Adrenal gland (tissue), 12 donors: Measurements from ENCODE around the gene FAM193B. TPM values are rescaled to one million over a fixed set of nuclear protein-coding genes. Genes with fewer than 3 reads are reported as not detected.

Source experiments
- DNase-seq, 7 donors: peaks; one replicate each; pipeline ENCODE4 v3.0.0-alpha.2; 2019 to 2020
- H3K27ac ChIP-seq, 5 donors: fragments of 200-600 bp; sonication (generic) in 4 of 5; 1 replicate in 3 of 5; 2 replicates in 2 of 5; pipeline versions ENCODE4 v1.5.1 to v1.8.0; 2016 to 2020; ENCODE audit warnings: mild to moderate bottlenecking in 1 of 5
- H3K27me3 ChIP-seq: fragments of 200-600 bp; 2 replicates; pipeline ENCODE4 v1.8.0; 2021
- H3K36me3 ChIP-seq, 2 donors: fragments of 200-600 bp; replicated peaks in 1 of 2; 1 replicate in 1 of 2; 2 replicates in 1 of 2; pipeline versions ENCODE4 v1.5.1 to v1.8.0; 2018 to 2022
- H3K4me1 ChIP-seq, 2 donors: fragments of 200-600 bp; replicated peaks in 1 of 2; 1 replicate in 1 of 2; 2 replicates in 1 of 2; pipeline versions ENCODE4 v1.5.1 to v1.8.0; 2018 to 2021
- H3K4me3 ChIP-seq, 4 donors: fragments of 200-600 bp; sonication (generic) in 3 of 4; one replicate each; pipeline ENCODE4 v1.5.1; 2016 to 2018
- H3K9me3 ChIP-seq, 3 donors: fragments of 200-600 bp; sonication (generic) in 1 of 3; replicated peaks in 1 of 3; 1 replicate in 2 of 3; 2 replicates in 1 of 3; pipeline versions ENCODE4 v1.5.1 to v1.8.0; 2016 to 2021
- POLR2A ChIP-seq, 2 donors: fragments of 450-650 bp; IDR thresholded peaks; one replicate each; pipeline ENCODE4 v1.6.1; 2017; ENCODE audit warnings: antibody characterized with exemption in 2 of 2, mild to moderate bottlenecking in 2 of 2, moderate library complexity in 1 of 2
- WGBS, 4 donors: extraction: QIAGEN DNeasy Blood & Tissue Kit in 2 of 4; methylation state at CpG; one replicate each; pipeline versions ENCODE4 v1.1.5 to v1.1.7; 2013 to 2017; 5-methylcytosine and 5-hydroxymethylcytosine counted together
- intact Hi-C, 2 donors: fragments of 100-400 bp; cut with DNase I; formaldehyde crosslinking; loops; one replicate each; pipeline versions ENCODE4 v1.14.1 to v1.15.0; 2022 to 2023
- polyA plus RNA-seq, 3 donors: library from polyadenylated mRNA; stranded (reverse); fragments of 200-250 nt in 2 of 3; fragments of 350-450 nt in 1 of 3; fragmentation: Illumina TruSeq in 1 of 3; extraction: RNeasy Lipid Tissue Mini Kit (QIAGEN cat#74804) in 1 of 3; gene quantifications; one replicate each; pipeline ENCODE4 v1.2.3, GENCODE V29; 2013 to 2014
- total RNA-seq, 9 donors: library from RNA; depleted of rRNA in 4 of 9; stranded (reverse); fragments of >200 nt in 4 of 9; fragments of 120-200 nt in 1 of 9; fragmentation: NEBNext Ultra II Directional in 1 of 9; extraction: Animal tissue kit (Norgen Biotek cat#: 25700) in 1 of 9; gene quantifications; one replicate each; pipeline versions ENCODE4 v1.1.0 to v1.2.4, GENCODE V29; 2013 to 2023
- TF ChIP-seq, protein P1 (sequence below), 6 experiments: fragments of 450-650 bp in 4 of 6; fragments of 200-600 bp in 2 of 6; sonication (generic) in 1 of 6; IDR thresholded peaks; 1 replicate in 5 of 6; 2 replicates in 1 of 6; pipeline versions ENCODE4 v1.5.1 to v1.8.0; 2016 to 2021; ENCODE audit warnings: antibody characterized with exemption in 6 of 6, mild to moderate bottlenecking in 2 of 6, moderate library complexity in 1 of 6
- donor health status: healthy with polysubstance abuse.
- donor health status: Bipolar disorder and iron deficiency.
- donor health status: DM: yes; HTN: yes; CAD: no.
- donor health status: DM: no; HTN: no; CAD: no.
- donor health status: DM: no; HTN: no; CAD: no.
- donor health status: DM: yes; HTN: yes; CAD: no.

Gene FAM193B
- total and polyA plus RNA-seq, 12 donors = 18.4 to 851 (median 44.0) TPM

- intact Hi-C loops = no loop called here
- H3K4me3 ChIP-seq = peak overlapping the region in 2 of 4 donors; percentile 43 to 80
- H3K4me1 ChIP-seq = peaks cover 7 to 12% of the 10 kb centered on the region in 2 donors
- H3K27me3 ChIP-seq = peaks cover 10% of the 10 kb centered on the region
- no peaks in the 10 kb centered on the region for H3K36me3 ChIP-seq
- WGBS, 4 donors = 2 to 8% (median 5%) methylated on average over 4 to 86 of the region's 93 CpGs; no CpG with 5 or more reads in 1 of the 4 donors
- peak overlapping the region in 2 of 5 donors; percentile 44 to 75 for H3K27ac ChIP-seq
- no peak for DNase-seq
- no peaks in the 10 kb centered on the region for H3K9me3 ChIP-seq
- TF ChIP-seq POLR2A (IDR thresholded peaks at IDR 0.05) = peak in 1 of 2 donors; percentile 13
- TF ChIP-seq, protein P1, sequence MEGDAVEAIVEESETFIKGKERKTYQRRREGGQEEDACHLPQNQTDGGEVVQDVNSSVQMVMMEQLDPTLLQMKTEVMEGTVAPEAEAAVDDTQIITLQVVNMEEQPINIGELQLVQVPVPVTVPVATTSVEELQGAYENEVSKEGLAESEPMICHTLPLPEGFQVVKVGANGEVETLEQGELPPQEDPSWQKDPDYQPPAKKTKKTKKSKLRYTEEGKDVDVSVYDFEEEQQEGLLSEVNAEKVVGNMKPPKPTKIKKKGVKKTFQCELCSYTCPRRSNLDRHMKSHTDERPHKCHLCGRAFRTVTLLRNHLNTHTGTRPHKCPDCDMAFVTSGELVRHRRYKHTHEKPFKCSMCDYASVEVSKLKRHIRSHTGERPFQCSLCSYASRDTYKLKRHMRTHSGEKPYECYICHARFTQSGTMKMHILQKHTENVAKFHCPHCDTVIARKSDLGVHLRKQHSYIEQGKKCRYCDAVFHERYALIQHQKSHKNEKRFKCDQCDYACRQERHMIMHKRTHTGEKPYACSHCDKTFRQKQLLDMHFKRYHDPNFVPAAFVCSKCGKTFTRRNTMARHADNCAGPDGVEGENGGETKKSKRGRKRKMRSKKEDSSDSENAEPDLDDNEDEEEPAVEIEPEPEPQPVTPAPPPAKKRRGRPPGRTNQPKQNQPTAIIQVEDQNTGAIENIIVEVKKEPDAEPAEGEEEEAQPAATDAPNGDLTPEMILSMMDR (IDR thresholded peaks at IDR 0.05) = no peak
Observed at GRCh38 chr5:177472460-177473442, 81.6 kb downstream of the FAM193B start.

- TF ChIP-seq, protein P1 (IDR thresholded peaks at IDR 0.05) = no peak
- no peak for TF ChIP-seq POLR2A (IDR thresholded peaks at IDR 0.05)
- peak overlapping the region in 1 of 4 donors; percentile 80 for H3K4me3 ChIP-seq
- H3K27ac ChIP-seq = no peak overlapping the region
- H3K9me3 ChIP-seq = no peaks in the 10 kb centered on the region
- H3K27me3 ChIP-seq = peaks cover 10% of the 10 kb centered on the region
- 70 to 85% (median 74%) methylated on average over 3 to 14 of the region's 14 CpGs for WGBS, 4 donors
- H3K4me1 ChIP-seq = peaks cover 7 to 12% of the 10 kb centered on the region in 2 donors
- no peak for DNase-seq
- peaks cover 0 to 6% of the 10 kb centered on the region in 2 donors for H3K36me3 ChIP-seq
- intact Hi-C loops = no loop called here
Observed at GRCh38 chr5:177471610-177472356, 82.6 kb downstream of the FAM193B start.

DNA sequence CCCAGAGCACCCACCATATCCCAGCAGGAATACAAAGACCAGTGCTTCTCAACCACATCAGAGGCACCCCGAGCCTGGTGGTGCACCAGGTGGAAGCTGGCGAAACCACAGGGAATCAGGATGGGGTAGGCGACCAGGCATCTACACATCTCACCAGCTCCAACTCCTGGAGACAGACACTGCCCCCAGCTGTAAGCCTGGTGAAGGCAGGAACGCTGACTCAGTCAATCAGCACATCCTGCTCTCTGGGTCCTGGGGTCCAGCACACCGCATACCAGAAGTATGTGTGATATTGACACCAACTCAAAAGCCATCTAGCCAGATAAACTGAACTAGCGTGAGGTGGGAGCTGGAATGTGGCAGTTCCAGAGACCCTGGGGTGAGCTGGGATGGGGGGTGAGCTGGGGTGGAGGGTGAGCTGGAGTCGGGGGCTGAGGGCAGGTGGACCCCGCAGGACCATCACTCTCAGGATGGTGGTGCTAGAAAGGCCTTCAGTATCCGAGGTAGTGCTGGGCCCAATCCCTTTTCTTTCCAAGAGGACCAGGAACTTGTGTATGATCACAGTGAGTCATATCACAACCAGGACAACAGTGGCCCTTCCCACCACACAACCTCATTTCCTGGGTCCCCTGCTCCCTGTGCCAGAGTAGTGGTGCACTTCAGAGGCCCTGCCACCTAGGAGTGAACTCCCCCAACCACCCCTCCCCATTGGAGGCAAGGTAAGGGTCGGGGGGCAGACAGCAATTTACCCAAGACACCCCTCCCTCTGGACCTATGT, 83.4 kb downstream of the FAM193B start:
- Histone ChIP-seq H3K27me3 (peaks cover 10% of the 10 kb centered on the region), H3K4me1 (peaks cover 7 to 12% of the 10 kb centered on the region in 2 donors), H3K36me3 (peaks cover 0 to 14% of the 10 kb centered on the region in 2 donors), H3K9me3 (no peaks in the 10 kb centered on the region), H3K4me3 (no peak overlapping the region), H3K27ac (no peak overlapping the region)
- TF ChIP-seq, protein P1 (IDR thresholded peaks at IDR 0.05) = no peak
- no peak for TF ChIP-seq POLR2A (IDR thresholded peaks at IDR 0.05)
- DNase-seq = no peak
- 81 to 90% (median 85%) methylated on average over 4 to 10 of the region's 10 CpGs for WGBS, 4 donors
- intact Hi-C loops = no loop called here

Other genes with a start within 250 kb of the FAM193B start
- gene MXD3, start 242.7 kb downstream of the FAM193B start, total RNA-seq = 10 to 100 TPM in 1 of 9 donors, 1 to 10 TPM in 7, under 1 TPM in 1; 0.85 to 18.1 (median 3.5) TPM
- gene MXD3, start 242.7 kb downstream of the FAM193B start, polyA plus RNA-seq = 10 to 100 TPM in 2 of 3 donors, under 1 TPM in 1; 0.16 to 42.6 (median 26.2) TPM
- gene LMAN2, start 202.9 kb downstream of the FAM193B start, total RNA-seq = 100 to 1,000 TPM; 109 to 398 (median 160) TPM
- gene LMAN2, start 202.9 kb downstream of the FAM193B start, polyA plus RNA-seq = 100 to 1,000 TPM in 1 of 3 donors, 10 to 100 TPM in 2; 85.7 to 147 (median 97.4) TPM
- 10 to 100 TPM in 6 of 9 donors, 1 to 10 TPM in 3; 4.4 to 36.3 (median 14.7) TPM for gene RGS14, start 196.6 kb downstream of the FAM193B start, total RNA-seq
- gene RGS14, start 196.6 kb downstream of the FAM193B start, polyA plus RNA-seq = 10 to 100 TPM in 2 of 3 donors, 1 to 10 TPM in 1; 2.3 to 19.8 (median 18.5) TPM
- gene SLC34A1, start 170.1 kb downstream of the FAM193B start, total RNA-seq = not detected
- not detected for gene SLC34A1, start 170.1 kb downstream of the FAM193B start, polyA plus RNA-seq
- not detected for gene PFN3, start 153.9 kb downstream of the FAM193B start, total RNA-seq
- gene PFN3, start 153.9 kb downstream of the FAM193B start, polyA plus RNA-seq = not detected
- gene F12, start 145.0 kb downstream of the FAM193B start, total RNA-seq = under 1 TPM in 7 of 9 donors, not detected in 2; 0.11 to 0.69 (median 0.20) TPM
- under 1 TPM in 2 of 3 donors, not detected in 1; 0.47 to 0.80 TPM for gene F12, start 145.0 kb downstream of the FAM193B start, polyA plus RNA-seq
- 10 to 100 TPM; 16.2 to 31.9 (median 22.3) TPM for gene GRK6, start 127.9 kb downstream of the FAM193B start, total RNA-seq
- 10 to 100 TPM in 2 of 3 donors, 1 to 10 TPM in 1; 3.5 to 15.3 (median 11.2) TPM for gene GRK6, start 127.9 kb downstream of the FAM193B start, polyA plus RNA-seq
- gene PRR7, start 107.7 kb downstream of the FAM193B start, total RNA-seq = 10 to 100 TPM in 1 of 9 donors, 1 to 10 TPM in 7, under 1 TPM in 1; 0.55 to 13.5 (median 6.1) TPM
- gene PRR7, start 107.7 kb downstream of the FAM193B start, polyA plus RNA-seq = 1 to 10 TPM in 2 of 3 donors, not detected in 1; 5.4 to 9.8 TPM
- gene DBN1, start 80.9 kb downstream of the FAM193B start, total RNA-seq = 10 to 100 TPM; 11.1 to 17.5 (median 12.5) TPM
- gene DBN1, start 80.9 kb downstream of the FAM193B start, polyA plus RNA-seq = 10 to 100 TPM in 2 of 3 donors, 1 to 10 TPM in 1; 5.1 to 47.1 (median 19.1) TPM
- gene PDLIM7, start 57.0 kb downstream of the FAM193B start, total RNA-seq = 10 to 100 TPM; 10.4 to 63.2 (median 38.7) TPM
- gene PDLIM7, start 57.0 kb downstream of the FAM193B start, polyA plus RNA-seq = 100 to 1,000 TPM in 2 of 3 donors, 1 to 10 TPM in 1; 6.5 to 246 (median 131) TPM
- 10 to 100 TPM in 6 of 9 donors, 1 to 10 TPM in 3; 1.5 to 49.1 (median 11.9) TPM for gene DOK3, start 44.7 kb downstream of the FAM193B start, total RNA-seq
- 10 to 100 TPM in 2 of 3 donors, 1 to 10 TPM in 1; 2.3 to 38.5 (median 10.7) TPM for gene DOK3, start 44.7 kb downstream of the FAM193B start, polyA plus RNA-seq
- 100 to 1,000 TPM in 6 of 9 donors, 10 to 100 TPM in 3; 71.4 to 180 (median 112) TPM for gene DDX41, start 37.6 kb downstream of the FAM193B start, total RNA-seq
- 100 to 1,000 TPM in 2 of 3 donors, 10 to 100 TPM in 1; 47.0 to 145 (median 124) TPM for gene DDX41, start 37.6 kb downstream of the FAM193B start, polyA plus RNA-seq
- gene TMED9, start 37.6 kb upstream of the FAM193B start, total RNA-seq = 100 to 1,000 TPM in 7 of 9 donors, 10 to 100 TPM in 2; 67.6 to 265 (median 139) TPM
- gene TMED9, start 37.6 kb upstream of the FAM193B start, polyA plus RNA-seq = 100 to 1,000 TPM; 105 to 125 (median 113) TPM
- 10 to 100 TPM; 27.8 to 77.6 (median 43.7) TPM for gene B4GALT7, start 45.6 kb upstream of the FAM193B start, total RNA-seq
- 100 to 1,000 TPM in 1 of 3 donors, 10 to 100 TPM in 2; 22.7 to 131 (median 55.1) TPM for gene B4GALT7, start 45.6 kb upstream of the FAM193B start, polyA plus RNA-seq
- gene FAM153A, start 228.3 kb upstream of the FAM193B start, total RNA-seq = 10 to 100 TPM in 2 of 9 donors, 1 to 10 TPM in 7; 1.1 to 14.2 (median 4.9) TPM
- 10 to 100 TPM in 1 of 3 donors, 1 to 10 TPM in 2; 2.4 to 26.1 (median 7.3) TPM for gene FAM153A, start 228.3 kb upstream of the FAM193B start, polyA plus RNA-seq